ENCODE results near the gene RAB25. TPM values are rescaled to one million over a fixed set of nuclear protein-coding genes. Genes with fewer than 3 reads are reported as not detected.
A peak's percentile ranks its signal among the peaks of the same experiment; 100 is the strongest.

Gene RAB25
- total RNA-seq, 4 donors from 2014 or later = 190 to 482 (median 272) TPM

DNA sequence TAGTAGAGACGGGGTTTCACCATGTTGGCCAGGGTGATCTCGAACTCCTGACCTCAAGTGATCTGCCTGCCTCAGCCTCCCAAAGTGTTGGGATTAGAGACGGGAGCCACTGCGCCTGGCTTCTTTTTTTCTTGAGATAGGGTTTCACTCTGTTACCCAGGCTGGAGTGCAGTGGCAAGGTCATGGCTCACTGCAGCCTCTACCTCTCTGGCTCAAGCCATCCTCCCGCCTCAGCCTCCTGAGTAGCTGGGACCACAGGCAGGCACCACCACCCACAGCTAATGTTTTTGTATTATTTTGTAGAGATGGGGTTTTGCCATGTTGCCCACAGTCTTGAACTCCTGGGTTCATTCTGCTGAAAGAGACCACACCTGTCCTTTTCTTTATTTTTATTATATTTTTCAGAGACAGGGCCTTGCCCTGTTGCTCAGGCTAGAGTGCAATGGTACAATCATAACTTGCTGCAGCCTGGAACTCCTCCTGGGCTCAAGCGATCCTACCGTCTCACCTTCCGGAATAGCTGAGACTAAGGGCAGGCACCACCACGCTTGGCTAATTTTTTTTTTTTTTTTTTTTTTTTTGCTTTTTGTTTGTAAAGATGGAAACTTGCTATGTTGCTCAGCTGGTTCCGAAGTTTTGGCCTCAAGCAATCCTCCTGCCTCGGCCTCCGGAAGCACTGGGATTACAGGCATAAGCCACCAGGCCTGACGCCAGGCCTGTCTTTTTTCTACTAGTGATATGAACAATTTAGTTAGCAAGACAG lies 56.6 kb downstream of the RAB25 start:
- TF ChIP-seq, protein P1, sequence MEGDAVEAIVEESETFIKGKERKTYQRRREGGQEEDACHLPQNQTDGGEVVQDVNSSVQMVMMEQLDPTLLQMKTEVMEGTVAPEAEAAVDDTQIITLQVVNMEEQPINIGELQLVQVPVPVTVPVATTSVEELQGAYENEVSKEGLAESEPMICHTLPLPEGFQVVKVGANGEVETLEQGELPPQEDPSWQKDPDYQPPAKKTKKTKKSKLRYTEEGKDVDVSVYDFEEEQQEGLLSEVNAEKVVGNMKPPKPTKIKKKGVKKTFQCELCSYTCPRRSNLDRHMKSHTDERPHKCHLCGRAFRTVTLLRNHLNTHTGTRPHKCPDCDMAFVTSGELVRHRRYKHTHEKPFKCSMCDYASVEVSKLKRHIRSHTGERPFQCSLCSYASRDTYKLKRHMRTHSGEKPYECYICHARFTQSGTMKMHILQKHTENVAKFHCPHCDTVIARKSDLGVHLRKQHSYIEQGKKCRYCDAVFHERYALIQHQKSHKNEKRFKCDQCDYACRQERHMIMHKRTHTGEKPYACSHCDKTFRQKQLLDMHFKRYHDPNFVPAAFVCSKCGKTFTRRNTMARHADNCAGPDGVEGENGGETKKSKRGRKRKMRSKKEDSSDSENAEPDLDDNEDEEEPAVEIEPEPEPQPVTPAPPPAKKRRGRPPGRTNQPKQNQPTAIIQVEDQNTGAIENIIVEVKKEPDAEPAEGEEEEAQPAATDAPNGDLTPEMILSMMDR (IDR thresholded peaks at IDR 0.05) = no peak
- no peak for TF ChIP-seq POLR2A (IDR thresholded peaks at IDR 0.05)
- intact Hi-C loops (cut with DNase I) = no loop called here
- Histone ChIP-seq H3K4me1 (peaks cover 63 to 85% (median 75%) of the 10 kb centered on the region in 3 donors), H3K4me3 (peak overlapping the region; percentile 91 to 93 (median 92)), H3K27me3 (no peaks in the 10 kb centered on the region), H3K27ac (peak overlapping the region; percentile 91 to 99 (median 98)), H3K36me3 (peaks cover 0 to 8% (median 0%) of the 10 kb centered on the region in 3 donors), H3K9me3 (no peaks in the 10 kb centered on the region)
- no peak for DNase-seq
- whole genome bisulfite sequencing, 2 donors = 19 to 21% methylated on average over 11 to 13 of the region's 13 CpGs

- H3K4me1 ChIP-seq = peaks cover 66 to 85% (median 76%) of the 10 kb centered on the region in 3 donors
- peak in 2 of 4 donors; percentile 40 to 67 for TF ChIP-seq POLR2A (IDR thresholded peaks at IDR 0.05)
- TF ChIP-seq, protein P1 (IDR thresholded peaks at IDR 0.05) = no peak
- WGBS, 2 donors = 4 to 18% methylated on average over 7 to 8 of the region's 8 CpGs
Observed at GRCh38 chr1:156118177-156118868, 57.4 kb downstream of the RAB25 start.

DNA sequence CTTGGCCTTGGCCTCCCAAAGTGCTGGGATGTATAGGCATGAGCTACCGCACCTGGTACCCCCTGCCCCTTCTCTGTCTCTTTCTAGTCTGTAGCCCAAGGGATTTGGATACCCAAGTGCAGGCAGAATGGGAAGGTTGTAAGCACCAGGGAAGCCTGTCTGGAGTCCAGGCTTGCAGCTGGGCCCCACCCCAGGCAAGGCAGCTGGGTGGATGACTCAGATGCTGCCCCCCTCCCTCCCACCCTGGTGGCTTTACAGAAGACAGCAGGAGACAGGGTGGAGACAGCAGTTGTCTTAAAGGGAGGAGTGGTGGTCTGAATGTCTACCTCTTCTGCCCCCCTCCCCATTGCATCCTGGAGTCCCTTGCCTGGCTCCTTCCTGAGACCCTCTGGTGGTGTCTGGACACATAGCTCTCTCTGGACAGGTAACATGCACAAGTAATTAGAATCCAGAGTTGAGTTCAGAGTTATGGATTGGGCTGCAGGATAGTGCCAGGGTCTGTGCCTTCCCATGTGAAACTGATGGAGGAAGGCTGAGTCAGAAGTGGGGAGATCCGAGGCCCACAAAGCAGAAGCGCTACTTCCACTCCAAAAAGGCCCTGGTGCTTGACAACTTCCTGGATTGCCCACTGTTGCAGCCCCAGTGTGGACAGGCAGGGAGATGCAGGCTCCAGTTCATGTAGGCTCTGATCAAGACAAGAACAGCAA lies 58.7 kb downstream of the RAB25 start:
- intact Hi-C loops (cut with DNase I) = no loop called here
- TF ChIP-seq, protein P1 (IDR thresholded peaks at IDR 0.05) = no peak
- peak in 1 of 4 donors; percentile 29 for TF ChIP-seq POLR2A (IDR thresholded peaks at IDR 0.05)
- no peaks in the 10 kb centered on the region for H3K27me3 ChIP-seq
- H3K4me1 ChIP-seq = peaks cover 67 to 86% (median 79%) of the 10 kb centered on the region in 3 donors
- DNase-seq = no peak
- H3K4me3 ChIP-seq = peak overlapping the region in 3 of 4 donors; percentile 91 to 93 (median 91)
- H3K9me3 ChIP-seq = no peaks in the 10 kb centered on the region
- peak overlapping the region; percentile 91 to 99 (median 98) for H3K27ac ChIP-seq
- 6 to 33% methylated on average over 2 to 3 of the region's 3 CpGs for WGBS, 2 donors
- H3K36me3 ChIP-seq = peaks cover 0 to 8% (median 0%) of the 10 kb centered on the region in 3 donors

More at GRCh38 chr1:156118177-156118868, 57.4 kb downstream of the RAB25 start:
- Histone ChIP-seq H3K9me3 (no peaks in the 10 kb centered on the region), H3K27ac (peak overlapping the region; percentile 91 to 99 (median 98)), H3K36me3 (peaks cover 0 to 8% (median 0%) of the 10 kb centered on the region in 3 donors), H3K4me3 (peak overlapping the region; percentile 91 to 93 (median 92)), H3K27me3 (no peaks in the 10 kb centered on the region)
- intact Hi-C loops (cut with DNase I) = no loop called here
- DNase-seq = no peak

Other genes starting within 250 kb of the RAB25 start
- gene GON4L, start 203.9 kb upstream of the RAB25 start, total RNA-seq = 10 to 100 TPM; 12.2 to 32.8 (median 18.7) TPM
- gene SYT11, start 201.6 kb upstream of the RAB25 start, total RNA-seq = 1 to 10 TPM in 3 of 4 donors, under 1 TPM in 1; 0.87 to 5.3 (median 2.7) TPM
- 10 to 100 TPM; 35.3 to 55.4 (median 42.6) TPM for gene RIT1, start 149.8 kb upstream of the RAB25 start, total RNA-seq
- 10 to 100 TPM; 12.4 to 48.1 (median 33.9) TPM for gene KHDC4, start 126.7 kb upstream of the RAB25 start, total RNA-seq
- gene RXFP4, start 119.5 kb upstream of the RAB25 start, total RNA-seq = not detected
- gene ARHGEF2, start 82.6 kb upstream of the RAB25 start, total RNA-seq = 10 to 100 TPM; 22.6 to 38.3 (median 27.5) TPM
- 100 to 1,000 TPM; 115 to 215 (median 179) TPM for gene SSR2, start 40.2 kb upstream of the RAB25 start, total RNA-seq
- gene UBQLN4, start 7.4 kb upstream of the RAB25 start, total RNA-seq = 10 to 100 TPM; 19.7 to 32.7 (median 25.5) TPM
- 10 to 100 TPM; 41.4 to 67.1 (median 53.3) TPM for gene LAMTOR2, start 6.4 kb upstream of the RAB25 start, total RNA-seq
- gene MEX3A, start 21.3 kb downstream of the RAB25 start, total RNA-seq = 1 to 10 TPM in 1 of 4 donors, under 1 TPM in 3; 0.15 to 1.4 (median 0.65) TPM
- 100 to 1,000 TPM; 322 to 480 (median 403) TPM for gene LMNA, start 53.6 kb downstream of the RAB25 start, total RNA-seq
- 10 to 100 TPM; 21.4 to 36.6 (median 23.1) TPM for gene SEMA4A, start 92.4 kb downstream of the RAB25 start, total RNA-seq
- gene SLC25A44, start 132.9 kb downstream of the RAB25 start, total RNA-seq = 10 to 100 TPM; 10.5 to 17.7 (median 15.7) TPM
- gene PMF1, start 151.8 kb downstream of the RAB25 start, total RNA-seq = 10 to 100 TPM; 40.8 to 64.9 (median 53.5) TPM
- 1 to 10 TPM in 1 of 4 donors, under 1 TPM in 2, not detected in 1; 0.38 to 1.7 (median 0.40) TPM for gene BGLAP, start 181.0 kb downstream of the RAB25 start, total RNA-seq
- gene PAQR6, start 186.9 kb downstream of the RAB25 start, total RNA-seq = 1 to 10 TPM in 2 of 4 donors, under 1 TPM in 2; 0.88 to 3.4 (median 2.0) TPM
- 10 to 100 TPM; 33.6 to 60.9 (median 48.3) TPM for gene SMG5, start 221.7 kb downstream of the RAB25 start, total RNA-seq
- 100 to 1,000 TPM in 2 of 4 donors, 10 to 100 TPM in 2; 64.9 to 140 (median 104) TPM for gene TMEM79, start 223.2 kb downstream of the RAB25 start, total RNA-seq
- gene GLMP, start 234.5 kb downstream of the RAB25 start, total RNA-seq = 10 to 100 TPM; 16.1 to 44.2 (median 27.7) TPM
- under 1 TPM in 1 of 4 donors, not detected in 3; 0.57 TPM for gene VHLL, start 238.1 kb downstream of the RAB25 start, total RNA-seq